HepG2 (cell line): ENCODE results near the gene DSN1.

ENCODE experiments used
- CENPT ChIP-seq: sonication (generic); formaldehyde crosslinking; IDR thresholded peaks from 2 replicates; pipeline ENCODE4 v1.8.0; 2022; ENCODE audit warnings: low read depth, mild to moderate bottlenecking, moderate library complexity, missing genetic modification reagents
- HDAC2 ChIP-seq: sonication (generic); formaldehyde crosslinking; IDR thresholded peaks from 2 replicates; pipeline ENCODE4 v1.4.0; 2020; ENCODE audit warnings: missing genetic modification reagents
- KDM5A ChIP-seq: fragments of 200-600 bp; sonication (generic); IDR thresholded peaks from 2 replicates; pipeline ENCODE4 v1.7.0; 2018; ENCODE audit warnings: antibody characterized with exemption, mild to moderate bottlenecking, low read length, borderline replicate concordance
- RAD21 ChIP-seq: fragments of 450-650 bp; formaldehyde crosslinking; IDR thresholded peaks from 2 replicates; pipeline ENCODE4 v1.5.0; 2020; ENCODE audit warnings: mild to moderate bottlenecking
- XRCC5 ChIP-seq: fragments of 200-400 bp; formaldehyde crosslinking; optimal IDR thresholded peaks from 2 replicates; pipeline ENCODE3; 2017; ENCODE audit warnings: mild to moderate bottlenecking, low read length
- YY1 ChIP-seq: IDR thresholded peaks from 2 replicates; pipeline ENCODE4 v1.6.1; 2011; ENCODE audit warnings: low read length, low read depth, moderate library complexity, mild to moderate bottlenecking; ENCODE audit not compliant: insufficient read depth, insufficient replicate concordance
- ZNF589 ChIP-seq: sonication (generic); formaldehyde crosslinking; conservative IDR thresholded peaks from 2 replicates; pipeline ENCODE4 v1.8.0; 2022; ENCODE audit warnings: mild to moderate bottlenecking, moderate library complexity, missing genetic modification reagents
- TF ChIP-seq, protein P1 (sequence below): IDR thresholded peaks from 2 replicates; pipeline ENCODE4 v1.6.1; 2012; ENCODE audit warnings: low read depth, low read length, improper control_type of control experiment
- TF ChIP-seq, protein P2 (sequence below): sonication (generic); formaldehyde crosslinking; IDR thresholded peaks from 2 replicates; pipeline ENCODE4 v1.8.1; 2023; ENCODE audit warnings: missing genetic modification reagents, inconsistent platforms, borderline replicate concordance
- TF ChIP-seq, protein P3 (sequence below): IDR thresholded peaks from 2 replicates; pipeline ENCODE4 v1.6.1; 2016

DNA sequence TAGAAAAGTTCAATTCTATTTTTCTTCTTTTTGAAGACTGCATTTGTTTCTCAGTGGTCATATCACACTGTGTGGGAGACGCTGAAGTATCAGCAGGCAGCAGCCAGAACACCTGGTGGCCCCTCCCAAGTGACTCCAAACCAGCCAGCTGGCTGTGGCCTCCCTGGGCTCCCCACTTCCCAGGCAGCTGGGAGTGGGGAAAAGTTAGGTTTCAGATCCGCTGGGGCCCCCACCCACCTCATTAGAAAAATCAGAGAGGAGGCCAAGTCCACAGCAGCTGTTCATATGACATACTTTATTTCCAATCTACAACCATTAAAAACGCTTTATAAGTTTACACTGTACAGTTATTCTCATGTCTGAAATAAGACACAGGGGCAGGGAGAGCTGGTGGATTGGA, 3.6 kb upstream of the DSN1 start:
- TF ChIP-seq RAD21 (CRISPR knock-in tag), result no peak
- no peak for TF ChIP-seq CENPT
- TF ChIP-seq, protein P1, sequence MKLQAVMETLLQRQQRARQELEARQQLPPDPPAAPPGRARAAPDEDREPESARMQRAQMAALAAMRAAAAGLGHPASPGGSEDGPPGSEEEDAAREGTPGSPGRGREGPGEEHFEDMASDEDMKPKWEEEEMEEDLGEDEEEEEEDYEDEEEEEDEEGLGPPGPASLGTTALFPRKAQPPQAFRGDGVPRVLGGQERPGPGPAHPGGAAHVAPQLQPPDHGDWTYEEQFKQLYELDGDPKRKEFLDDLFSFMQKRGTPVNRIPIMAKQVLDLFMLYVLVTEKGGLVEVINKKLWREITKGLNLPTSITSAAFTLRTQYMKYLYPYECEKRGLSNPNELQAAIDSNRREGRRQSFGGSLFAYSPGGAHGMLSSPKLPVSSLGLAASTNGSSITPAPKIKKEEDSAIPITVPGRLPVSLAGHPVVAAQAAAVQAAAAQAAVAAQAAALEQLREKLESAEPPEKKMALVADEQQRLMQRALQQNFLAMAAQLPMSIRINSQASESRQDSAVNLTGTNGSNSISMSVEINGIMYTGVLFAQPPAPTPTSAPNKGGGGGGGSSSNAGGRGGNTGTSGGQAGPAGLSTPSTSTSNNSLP, result no peak
- TF ChIP-seq XRCC5, result no peak
- no peak for TF ChIP-seq HDAC2 (CRISPR knock-in tag)
- no peak for TF ChIP-seq KDM5A
- TF ChIP-seq, protein P2, sequence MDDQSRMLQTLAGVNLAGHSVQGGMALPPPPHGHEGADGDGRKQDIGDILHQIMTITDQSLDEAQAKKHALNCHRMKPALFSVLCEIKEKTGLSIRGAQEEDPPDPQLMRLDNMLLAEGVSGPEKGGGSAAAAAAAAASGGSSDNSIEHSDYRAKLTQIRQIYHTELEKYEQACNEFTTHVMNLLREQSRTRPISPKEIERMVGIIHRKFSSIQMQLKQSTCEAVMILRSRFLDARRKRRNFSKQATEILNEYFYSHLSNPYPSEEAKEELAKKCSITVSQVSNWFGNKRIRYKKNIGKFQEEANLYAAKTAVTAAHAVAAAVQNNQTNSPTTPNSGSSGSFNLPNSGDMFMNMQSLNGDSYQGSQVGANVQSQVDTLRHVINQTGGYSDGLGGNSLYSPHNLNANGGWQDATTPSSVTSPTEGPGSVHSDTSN (CRISPR knock-in tag), result no peak
- no peak for TF ChIP-seq ZNF589 (CRISPR knock-in tag)
- no peak for TF ChIP-seq YY1
- TF ChIP-seq, protein P3, sequence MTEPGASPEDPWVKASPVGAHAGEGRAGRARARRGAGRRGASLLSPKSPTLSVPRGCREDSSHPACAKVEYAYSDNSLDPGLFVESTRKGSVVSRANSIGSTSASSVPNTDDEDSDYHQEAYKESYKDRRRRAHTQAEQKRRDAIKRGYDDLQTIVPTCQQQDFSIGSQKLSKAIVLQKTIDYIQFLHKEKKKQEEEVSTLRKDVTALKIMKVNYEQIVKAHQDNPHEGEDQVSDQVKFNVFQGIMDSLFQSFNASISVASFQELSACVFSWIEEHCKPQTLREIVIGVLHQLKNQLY (CRISPR knock-in tag), result no peak
